Measurements from ENCODE around the gene GNG7. TPM values are rescaled to one million over a fixed set of nuclear protein-coding genes. Genes with fewer than 3 reads are reported as not detected.

The GNG7 gene
- total RNA-seq, 1 donor = 0.45 TPM

DNA sequence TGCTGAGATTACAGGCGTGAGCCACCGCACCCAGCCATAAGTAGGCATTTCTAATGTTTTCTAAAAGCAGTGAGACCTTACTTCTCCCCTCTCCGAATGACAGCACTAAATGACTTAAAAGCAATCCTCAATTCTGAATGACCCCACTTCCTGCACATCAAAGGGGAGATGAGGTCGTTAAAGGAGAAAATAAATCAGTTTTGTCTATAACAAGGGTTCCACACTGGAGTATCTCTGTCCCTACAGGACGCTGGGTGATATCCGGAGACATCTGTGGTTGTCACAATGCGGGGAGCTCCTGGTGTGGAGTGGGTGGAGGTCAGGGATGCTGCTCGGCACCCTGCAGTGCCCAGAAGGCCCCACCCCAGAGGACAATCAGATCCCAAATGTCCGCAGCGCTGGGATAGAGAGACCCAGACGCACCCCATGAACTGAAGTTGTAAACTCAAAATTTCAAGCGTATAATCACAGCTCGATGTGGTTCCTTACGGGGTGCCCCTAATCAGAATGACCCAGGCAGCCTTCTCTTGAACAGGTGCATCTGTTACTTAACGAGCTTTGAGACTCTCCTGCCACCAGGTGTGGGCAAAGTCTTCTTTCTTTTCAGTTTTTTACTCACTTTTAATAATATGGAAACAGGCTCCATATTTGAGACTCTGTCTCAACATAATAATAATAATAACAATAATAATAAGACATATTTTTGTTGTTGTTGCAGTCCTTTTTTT lies 2.9 kb downstream of the GNG7 start:
- no peak overlapping the region for H3K4me3 ChIP-seq (ENCODE audit: low read depth, low read length)
- DNase-seq (ENCODE audit: low read depth) = no peak
- TF ChIP-seq, protein P1, sequence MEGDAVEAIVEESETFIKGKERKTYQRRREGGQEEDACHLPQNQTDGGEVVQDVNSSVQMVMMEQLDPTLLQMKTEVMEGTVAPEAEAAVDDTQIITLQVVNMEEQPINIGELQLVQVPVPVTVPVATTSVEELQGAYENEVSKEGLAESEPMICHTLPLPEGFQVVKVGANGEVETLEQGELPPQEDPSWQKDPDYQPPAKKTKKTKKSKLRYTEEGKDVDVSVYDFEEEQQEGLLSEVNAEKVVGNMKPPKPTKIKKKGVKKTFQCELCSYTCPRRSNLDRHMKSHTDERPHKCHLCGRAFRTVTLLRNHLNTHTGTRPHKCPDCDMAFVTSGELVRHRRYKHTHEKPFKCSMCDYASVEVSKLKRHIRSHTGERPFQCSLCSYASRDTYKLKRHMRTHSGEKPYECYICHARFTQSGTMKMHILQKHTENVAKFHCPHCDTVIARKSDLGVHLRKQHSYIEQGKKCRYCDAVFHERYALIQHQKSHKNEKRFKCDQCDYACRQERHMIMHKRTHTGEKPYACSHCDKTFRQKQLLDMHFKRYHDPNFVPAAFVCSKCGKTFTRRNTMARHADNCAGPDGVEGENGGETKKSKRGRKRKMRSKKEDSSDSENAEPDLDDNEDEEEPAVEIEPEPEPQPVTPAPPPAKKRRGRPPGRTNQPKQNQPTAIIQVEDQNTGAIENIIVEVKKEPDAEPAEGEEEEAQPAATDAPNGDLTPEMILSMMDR (IDR thresholded peaks at IDR 0.05; ENCODE audit: insufficient read depth, low read length) = no peak

DNA sequence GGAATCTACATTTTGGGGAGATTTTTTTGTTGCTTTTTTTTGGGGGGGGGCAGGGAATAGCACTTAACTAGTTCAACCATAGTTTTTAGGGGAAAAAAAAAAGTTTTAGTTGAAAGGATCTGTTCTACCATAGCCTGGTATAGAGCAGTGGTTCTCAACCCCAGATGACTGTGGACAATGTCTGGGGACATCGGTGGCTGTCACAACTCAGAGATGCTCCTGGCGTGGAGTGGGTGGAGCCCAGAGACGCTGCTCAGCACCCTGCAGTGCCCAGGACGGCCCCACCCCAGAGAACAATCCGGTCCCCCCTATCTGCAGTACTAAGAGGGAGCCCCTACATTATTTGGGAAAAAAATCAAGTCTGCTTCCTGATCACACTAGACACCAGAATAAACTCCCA lies 8.3 kb downstream of the GNG7 start:
- no peak for DNase-seq (ENCODE audit: low read depth)
- TF ChIP-seq, protein P1 (IDR thresholded peaks at IDR 0.05; ENCODE audit: insufficient read depth, low read length) = no peak
- H3K4me3 ChIP-seq (ENCODE audit: low read depth, low read length) = no peak overlapping the region

DNA sequence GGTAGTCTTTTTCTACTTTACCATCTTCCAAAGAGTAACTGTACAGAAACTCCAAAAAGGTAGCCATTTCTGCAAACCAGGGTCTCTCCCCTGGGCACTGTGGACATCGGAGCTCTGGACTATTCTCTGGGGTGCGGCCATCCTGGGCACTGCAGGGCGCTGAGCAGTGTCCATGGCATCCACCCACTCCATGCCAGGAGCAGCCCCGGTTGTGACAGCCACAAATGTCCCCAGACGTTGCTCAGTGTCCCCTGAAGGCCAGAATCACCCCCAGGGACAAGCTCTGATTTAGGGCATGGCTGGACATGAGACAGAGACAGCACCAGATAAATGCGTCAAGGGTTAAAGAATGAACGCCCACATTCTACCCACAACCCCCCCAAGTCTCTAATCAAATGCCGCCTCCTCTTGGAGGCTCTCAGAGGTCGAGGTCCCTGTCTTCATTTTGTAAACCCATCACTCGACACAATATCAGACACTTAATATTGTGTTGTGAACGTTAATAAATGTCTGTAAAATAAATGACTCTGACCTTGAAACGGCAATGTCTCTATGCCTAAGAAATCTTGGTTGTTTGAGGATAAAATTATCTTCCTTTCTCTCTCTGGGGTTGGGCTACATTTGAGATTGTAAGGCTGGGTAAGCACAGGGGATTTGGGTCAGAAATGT lies 8.9 kb downstream of the GNG7 start:
- TF ChIP-seq, protein P1 (IDR thresholded peaks at IDR 0.05; ENCODE audit: insufficient read depth, low read length) = no peak
- no peak overlapping the region for H3K4me3 ChIP-seq (ENCODE audit: low read depth, low read length)
- DNase-seq (ENCODE audit: low read depth) = no peak

DNA sequence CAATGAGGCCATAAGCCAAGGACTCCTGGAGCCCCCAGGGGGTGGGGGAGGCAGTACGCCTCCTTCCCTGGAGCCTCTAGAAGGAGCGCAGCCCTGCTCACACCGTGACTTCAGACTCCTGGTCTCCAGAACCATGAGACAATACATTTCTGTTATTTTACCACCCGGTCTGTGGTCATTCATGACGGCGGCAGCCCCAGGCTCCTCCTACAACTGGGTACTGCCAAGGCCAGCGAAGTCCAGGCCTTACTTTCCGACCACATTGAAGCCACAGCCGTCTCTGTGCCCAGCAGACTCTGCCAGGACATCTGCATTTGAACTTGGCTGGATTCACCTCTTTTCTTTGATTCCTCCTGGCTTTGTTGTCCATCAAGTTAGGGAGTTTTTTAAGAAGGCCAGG lies 10.5 kb downstream of the GNG7 start:
- DNase-seq (ENCODE audit: low read depth) = no peak
- no peak overlapping the region for H3K4me3 ChIP-seq (ENCODE audit: low read depth, low read length)
- TF ChIP-seq, protein P1 (IDR thresholded peaks at IDR 0.05; ENCODE audit: insufficient read depth, low read length) = no peak

DNA sequence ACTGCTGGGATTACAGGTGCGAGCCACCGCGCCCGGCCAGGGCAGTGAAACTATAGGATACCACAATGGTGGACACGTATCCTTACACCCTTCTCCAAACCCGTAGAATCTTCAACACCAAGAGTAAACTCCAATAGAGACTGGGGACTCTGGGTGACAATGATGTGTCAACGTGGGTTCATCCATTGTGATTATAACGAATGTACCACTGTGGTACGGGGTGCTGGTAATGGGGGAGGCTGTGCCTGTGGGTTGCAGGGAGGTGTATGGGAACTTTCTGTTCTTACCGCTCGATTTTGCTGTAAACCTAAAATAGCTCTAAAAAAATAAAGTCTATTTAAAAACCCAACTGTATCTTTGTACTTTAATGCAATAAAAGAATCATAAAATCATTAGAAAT lies 11.6 kb downstream of the GNG7 start:
- no peak overlapping the region for H3K4me3 ChIP-seq (ENCODE audit: low read depth, low read length)
- TF ChIP-seq, protein P1 (IDR thresholded peaks at IDR 0.05; ENCODE audit: insufficient read depth, low read length) = no peak
- no peak for DNase-seq (ENCODE audit: low read depth)

DNA sequence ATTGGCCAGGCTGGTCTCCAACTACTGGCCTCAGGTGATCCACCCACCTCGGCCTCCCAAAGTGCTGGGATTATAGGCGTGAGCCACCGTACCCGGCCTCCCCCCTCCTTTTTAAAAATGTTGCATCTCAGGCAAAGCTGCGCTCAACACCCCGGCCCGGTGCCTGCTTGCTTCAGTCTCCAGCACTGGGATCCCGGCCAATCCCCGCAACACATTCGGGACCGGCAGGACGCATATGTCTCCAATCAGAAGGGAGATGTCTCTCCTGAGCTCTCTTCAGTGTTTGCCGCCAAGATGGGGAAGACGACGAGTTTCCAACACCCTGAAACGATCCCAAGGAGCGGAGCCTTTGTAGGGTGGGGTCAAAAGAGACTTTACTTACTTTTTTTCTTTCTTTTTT lies 16.1 kb downstream of the GNG7 start:
- TF ChIP-seq, protein P1 (IDR thresholded peaks at IDR 0.05; ENCODE audit: insufficient read depth, low read length) = no peak
- no peak for DNase-seq (ENCODE audit: low read depth)
- H3K4me3 ChIP-seq (ENCODE audit: low read depth, low read length) = no peak overlapping the region

Measured in fibroblast of the aortic adventitia (primary cell).